Stimulated activated CD8-positive, alpha-beta memory T cell treated with anti-CD3 and anti-CD28 coated beads, Interleukin-15, amount 100 ng/mL, for 1 hour (primary cell): ENCODE data around the gene HECTD3.
"Not testable (repeated sequence)": the region's sequence is repeated elsewhere in the genome, so short reads cannot be mapped to it uniquely, and the experiment has no call there.

ENCODE experiments used
- DNase-seq: peaks from one replicate; pipeline ENCODE4 v3.0.0-alpha.2; 2020; ENCODE audit warnings: low read depth

Gene HECTD3

DNA sequence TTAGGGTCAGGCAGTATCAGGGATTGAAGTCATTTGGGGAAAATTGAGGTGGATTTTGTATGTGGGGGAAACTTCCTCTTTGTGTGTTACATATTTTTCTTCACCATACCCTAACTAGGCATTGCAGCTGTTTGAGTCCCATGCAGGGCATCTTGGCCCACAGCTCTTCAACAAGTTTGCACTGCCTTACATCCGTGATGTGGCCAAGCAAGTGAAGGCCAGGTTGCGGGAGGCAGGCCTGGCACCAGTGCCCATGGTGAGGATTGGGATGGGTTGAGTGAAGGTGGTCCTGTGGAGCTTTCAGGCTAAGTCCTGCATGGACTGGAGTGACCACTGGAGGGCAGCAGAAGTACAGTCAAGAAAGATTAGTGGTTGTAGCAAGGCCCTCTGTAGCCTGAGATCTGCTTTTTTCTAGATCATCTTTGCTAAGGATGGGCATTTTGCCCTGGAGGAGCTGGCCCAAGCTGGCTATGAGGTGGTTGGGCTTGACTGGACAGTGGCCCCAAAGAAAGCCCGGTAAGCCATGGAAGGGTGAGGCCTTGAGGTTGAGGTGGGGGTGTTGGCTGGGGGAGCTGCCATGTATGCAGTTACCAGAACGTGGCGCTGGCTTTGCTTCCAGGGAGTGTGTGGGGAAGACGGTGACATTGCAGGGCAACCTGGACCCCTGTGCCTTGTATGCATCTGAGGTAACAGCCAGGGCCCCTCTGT lies 3.4 kb upstream of the HECTD3 start:
- peak; percentile 72 for DNase-seq

DNA sequence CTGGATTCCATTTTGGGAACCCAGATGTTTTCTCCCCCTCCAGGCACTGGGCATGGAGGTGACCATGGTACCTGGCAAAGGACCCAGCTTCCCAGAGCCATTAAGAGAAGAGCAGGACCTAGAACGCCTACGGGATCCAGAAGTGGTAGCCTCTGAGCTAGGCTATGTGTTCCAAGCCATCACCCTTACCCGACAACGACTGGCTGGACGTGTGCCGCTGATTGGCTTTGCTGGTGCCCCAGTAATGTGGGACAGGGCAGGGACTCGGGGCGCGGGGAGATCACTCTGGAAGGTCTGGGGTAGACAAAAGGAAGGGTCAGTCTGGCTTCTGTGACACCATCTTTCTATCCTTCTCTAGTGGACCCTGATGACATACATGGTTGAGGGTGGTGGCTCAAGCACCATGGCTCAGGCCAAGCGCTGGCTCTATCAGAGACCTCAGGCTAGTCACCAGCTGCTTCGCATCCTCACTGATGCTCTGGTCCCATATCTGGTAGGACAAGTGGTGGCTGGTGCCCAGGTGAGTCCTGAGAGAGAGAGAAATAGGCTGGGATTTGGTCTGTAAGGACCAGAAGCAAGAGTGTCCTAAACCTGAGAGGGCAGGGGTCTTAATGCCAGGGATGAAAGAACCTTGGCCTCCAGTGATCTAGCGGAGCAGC lies 2.6 kb upstream of the HECTD3 start:
- DNase-seq = no peak

DNA sequence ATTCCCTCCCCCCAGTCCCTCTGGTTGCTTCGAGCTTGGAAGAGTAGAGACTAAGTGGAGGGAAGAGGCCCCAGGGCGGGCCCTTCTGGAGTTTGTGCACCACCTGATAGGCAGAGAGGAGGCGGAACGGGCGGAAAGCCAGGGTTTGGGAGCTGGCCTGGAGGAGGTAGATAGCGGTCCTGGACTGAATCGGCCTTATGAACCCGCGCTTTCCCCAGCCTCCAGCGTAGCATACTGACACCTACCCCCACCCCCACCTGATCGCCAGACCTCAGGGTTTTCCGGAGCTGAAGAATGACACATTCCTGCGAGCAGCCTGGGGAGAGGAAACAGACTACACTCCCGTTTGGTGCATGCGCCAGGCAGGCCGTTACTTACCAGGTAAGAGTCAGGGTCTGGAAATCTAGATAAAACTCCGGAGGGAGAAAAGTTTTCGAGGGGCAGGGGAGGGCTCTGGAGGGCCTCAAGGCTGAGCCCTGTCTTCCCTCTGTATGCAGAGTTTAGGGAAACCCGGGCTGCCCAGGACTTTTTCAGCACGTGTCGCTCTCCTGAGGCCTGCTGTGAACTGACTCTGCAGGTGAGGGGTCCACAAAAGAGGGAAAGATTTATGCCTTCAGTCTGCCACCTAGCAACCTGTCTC lies 1.6 kb upstream of the HECTD3 start:
- DNase-seq = no peak

DNA sequence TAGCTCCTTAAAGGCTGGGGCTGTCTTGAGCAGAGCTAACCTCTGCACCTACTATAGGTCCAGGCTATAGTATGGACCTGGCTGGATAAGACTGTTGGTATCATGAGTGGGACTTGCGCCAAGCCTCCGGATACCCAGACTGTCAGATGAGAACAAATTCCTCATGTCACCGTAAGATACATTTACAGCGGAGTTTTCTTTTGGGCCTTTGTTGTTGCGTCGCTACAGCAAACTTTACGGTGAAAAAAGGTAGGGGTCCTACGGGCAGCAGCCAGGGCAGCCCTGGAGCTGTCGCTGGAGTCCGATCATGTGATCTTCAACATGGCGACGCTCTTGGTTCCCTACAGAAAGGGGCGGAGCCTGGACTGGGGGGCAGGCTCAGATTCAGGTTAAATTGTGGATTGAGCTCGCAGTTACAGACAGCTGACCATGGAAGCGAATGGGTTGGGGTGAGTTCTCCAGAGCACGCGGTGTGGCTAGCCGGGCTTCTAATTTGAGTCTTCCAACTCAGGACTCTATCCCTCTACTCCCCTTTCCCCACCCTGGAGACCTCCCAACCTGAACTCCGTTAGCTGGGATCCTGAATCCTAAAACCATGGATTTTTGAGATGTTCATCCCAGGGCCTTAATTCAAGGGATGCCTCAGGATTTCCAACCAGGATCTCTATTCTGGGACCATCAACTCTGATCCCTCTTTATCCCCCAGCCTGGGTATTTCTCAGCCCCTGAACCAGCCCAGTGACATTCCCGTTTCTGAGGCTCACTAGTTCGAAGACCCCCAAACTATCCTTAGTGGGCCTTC lies 914 bp upstream of the HECTD3 start, which contains the start of gene UROD:
Gene UROD (plus strand): TSS at position 418 of the 802 bp plus-strand sequence. CDS start 12 bp downstream, at position 430.
- DNase-seq = peak; percentile 79

DNA sequence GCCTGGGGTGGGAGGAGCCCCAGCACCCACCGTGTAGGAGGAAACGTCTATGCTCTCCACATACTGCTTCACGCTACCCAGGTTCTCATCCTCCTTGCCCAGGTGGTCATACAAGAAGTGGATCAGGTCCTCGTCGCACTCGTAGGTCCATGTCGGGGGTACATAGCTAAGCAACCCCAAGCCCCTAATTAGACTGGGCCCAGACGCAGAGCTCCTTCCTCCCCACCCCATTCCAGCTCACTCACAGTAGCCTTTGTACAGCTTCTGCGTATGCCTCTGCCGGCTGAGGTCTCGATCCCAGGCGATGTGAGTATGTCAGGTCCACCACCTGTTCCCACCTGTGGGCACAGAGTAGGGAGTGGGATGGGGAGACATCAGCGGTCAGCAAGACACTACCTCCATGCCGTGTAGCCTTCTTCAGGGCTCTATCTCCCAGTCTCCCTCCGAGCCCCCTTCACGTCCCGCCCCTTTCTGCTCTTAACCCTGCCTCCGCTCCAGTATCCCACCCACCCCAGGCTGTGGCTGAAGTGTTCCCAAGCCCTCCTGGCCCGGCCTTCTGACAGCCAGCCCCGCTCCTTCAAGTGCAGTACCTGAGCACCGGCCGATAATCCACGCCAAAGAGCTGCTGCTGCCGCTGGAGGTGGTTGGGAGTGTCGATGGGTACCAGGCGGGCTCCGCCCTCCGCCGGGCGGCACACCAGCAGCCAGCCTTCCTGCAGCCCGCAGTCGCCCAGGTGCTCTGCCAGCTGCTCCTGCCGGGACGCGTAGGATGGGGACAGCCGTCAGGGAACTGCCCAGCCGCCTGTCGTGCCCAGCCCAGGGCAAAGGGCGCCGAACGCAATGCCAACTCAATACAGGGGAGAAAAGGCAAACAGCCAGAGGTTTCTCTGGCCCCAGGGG lies 919 bp downstream of the HECTD3 start:
- DNase-seq = no peak

DNA sequence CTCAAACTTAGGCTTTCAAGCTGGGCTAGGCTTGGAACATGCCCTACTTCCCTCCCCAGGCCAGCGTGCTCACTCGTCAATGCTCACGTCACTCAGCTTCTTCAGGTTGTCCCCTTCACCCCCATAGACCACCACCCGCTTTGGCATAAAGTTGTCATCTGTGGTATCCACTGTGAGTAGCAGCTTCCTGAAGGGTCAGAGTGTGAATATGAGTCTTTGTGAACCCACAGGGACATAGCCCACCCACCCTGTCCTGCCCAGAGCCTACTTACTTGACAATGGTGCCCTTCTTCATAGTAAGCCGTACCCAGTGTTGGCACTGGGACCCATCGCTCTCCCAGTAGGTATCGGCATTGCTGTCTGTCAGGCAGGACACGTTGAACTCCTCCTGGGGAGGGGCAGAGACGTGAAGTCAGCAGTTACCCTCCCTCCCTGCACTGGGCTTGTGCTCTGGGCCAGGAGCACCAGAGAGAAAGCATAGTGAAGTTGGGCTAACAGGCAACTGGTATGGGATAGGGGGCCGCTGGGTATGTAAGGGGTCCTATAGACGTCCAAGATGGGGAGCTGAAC lies 1.7 kb downstream of the HECTD3 start:
- no peak for DNase-seq

DNA sequence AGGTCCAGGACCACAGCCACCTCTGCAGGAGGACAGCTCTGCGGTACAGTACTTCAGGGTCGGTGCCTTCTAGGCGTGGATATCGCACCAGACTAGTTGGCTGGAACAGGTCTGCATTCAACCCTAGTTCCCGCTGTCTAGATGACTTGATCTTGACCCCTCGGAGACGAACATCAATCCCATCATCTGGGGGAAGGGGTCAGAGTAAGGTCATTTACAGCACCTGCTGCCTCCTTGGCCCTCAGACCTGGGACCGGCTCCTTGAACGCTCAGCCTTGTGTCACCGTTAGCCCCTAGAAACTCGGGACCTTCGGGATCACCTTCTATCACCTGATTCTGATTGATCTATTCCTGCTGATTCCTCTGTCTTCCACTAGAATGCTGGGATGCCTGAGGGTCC lies 2.6 kb downstream of the HECTD3 start:
- DNase-seq = no peak

DNA sequence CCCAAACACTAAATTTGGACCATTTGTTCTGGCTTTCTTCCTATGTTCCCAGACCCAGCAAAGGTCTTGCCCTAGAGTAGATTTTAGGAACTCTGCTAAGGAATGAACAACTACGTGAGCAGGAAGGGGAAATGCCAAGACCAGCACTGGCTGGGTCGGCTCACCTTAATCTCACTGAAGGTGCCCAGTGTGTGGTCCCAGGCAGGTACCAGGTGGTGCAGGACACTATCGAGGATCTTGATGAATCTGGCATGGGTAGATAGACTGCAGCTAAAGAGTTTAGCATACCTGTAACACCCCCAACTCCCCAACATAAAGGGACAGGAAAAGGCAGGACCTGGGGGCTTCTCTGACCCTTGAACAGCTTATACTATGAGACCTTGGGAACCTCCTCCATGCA lies 3.0 kb downstream of the HECTD3 start:
- no peak for DNase-seq

DNA sequence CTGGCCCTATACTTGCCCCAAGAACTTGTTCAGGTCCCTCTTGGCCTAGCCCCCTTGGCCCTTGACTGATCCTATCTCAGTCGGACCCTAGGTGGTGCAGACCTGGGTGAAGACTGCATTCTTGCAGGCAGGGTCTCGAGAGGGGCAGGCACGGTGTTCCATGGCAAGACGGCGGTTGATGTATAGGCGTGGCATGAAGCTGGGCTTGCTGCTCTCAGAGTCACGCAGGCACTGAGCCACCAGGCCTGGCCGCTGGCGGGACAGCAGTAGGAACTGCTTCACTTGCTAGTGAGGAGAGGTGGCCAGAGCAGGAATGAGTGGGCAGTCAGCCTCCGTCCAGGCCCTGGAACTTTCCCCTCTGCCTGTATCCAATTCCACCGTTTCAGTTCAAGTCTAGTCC lies 3.8 kb downstream of the HECTD3 start:
- no peak for DNase-seq

DNA sequence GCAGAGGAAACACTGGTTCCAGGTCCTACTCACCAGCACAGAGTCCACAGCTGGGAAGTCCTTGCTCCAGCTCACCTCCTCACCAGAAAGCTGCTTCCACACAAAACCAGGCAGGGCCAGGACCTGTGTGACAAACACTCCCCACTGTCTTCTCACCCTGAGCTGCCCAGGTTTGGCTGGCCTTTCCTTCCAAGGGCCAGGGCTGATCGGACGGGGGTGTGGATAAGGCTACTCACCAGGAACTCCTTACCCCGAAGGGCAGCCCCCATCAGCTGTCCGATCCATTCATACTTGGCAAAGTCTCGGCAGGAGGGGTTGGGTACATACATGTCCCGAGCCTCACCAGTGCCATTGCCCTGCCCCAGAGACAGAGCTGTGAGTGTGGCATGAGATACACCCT lies 5.4 kb downstream of the HECTD3 start:
- no peak for DNase-seq

DNA sequence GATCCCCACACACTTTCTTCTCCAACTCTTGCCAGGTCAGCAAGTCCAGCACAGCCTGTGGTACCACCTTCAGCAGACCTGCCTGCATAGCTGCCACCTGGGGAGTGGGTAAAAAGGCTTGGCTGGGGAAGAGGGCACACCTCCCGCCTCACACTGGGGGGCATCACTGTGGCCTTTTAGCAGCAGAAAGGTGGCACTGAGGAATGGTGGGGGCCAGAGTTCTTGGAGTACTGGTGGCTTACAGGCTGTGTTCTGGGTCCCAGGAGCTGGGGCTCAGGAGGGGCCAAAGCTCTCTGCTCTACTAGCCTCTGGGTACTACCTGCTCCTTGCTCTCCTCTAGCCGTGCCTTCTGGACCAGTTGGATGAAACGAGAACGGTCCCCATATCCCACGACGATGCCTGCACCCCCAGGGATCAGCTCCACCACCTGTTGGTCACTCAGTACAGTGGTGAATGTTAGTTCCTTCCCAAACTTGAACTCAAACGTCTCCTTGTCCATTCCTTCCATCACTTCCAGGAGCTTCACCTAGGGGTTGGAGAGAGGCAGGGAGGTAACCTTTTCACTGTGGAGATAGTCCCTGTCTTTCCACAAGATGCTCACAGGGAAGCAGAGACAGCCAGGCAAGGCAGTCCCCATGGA lies 6.7 kb downstream of the HECTD3 start:
- no peak for DNase-seq

DNA sequence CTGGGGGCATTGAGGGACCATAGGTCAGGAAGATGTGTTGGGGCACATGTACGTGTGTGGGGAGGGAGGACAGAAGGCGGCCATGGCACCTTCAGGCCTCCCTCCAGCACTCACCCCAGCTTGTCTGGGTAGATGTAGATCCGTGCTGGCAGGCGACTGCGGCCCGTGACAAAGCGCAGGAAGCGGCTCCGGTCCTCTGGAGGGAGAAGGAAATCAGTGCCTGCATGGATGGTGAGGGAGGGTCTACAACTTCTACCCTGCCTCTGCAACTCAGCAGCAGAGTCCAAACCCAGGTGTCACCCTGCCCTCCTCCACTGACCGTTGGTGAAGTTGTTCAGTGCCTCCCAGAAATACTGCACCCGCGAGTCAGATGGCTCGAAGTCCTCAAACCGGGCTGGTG lies 7.4 kb downstream of the HECTD3 start:
- no peak for DNase-seq

DNA sequence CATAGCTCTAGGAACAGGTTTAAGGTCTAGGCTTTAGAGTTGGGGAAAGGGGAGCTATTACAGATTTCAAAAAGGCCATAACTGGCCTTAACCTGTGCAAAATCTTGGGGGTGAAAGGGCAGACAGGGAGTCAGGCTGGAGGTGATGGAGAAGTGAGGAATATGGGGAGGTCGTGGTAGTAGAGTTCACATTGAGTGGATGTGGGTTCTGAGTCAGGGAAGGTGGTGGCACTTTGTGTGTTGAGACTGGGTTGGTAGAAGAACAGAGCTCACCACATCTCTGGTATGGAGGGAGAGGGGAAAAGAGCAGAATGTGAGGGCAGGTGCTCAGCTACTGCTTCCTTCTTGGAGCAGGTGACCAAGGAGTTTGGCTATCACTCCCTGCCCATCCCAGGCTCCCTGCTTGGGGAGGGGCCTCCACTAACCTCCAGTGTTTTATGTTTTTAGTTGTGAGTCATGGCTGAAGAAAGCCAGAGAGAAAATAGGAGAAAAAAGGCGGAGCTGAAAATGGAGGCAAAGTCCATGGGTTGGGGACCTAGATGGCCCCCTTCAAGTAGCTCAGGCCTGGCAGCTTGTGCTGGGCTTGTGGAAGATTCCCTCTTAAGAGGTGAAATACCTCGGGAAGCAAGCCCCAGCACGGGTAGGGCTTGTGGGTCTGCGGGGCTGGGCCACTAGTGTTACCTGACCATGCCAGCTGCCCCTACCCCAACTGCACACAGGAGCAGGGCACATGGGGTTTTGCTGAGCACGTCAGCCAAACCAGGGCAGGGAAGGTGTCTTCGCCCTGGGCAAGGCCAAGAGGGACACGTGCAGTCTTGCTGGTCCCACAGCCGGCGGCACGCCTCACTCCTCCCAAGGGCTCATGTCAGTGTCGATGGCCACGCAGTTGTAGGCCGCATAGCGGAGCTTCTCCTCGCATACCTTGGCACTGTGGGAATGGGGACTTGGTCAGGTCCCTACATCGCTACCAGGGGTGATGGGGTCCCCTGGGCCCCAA lies 8.2 kb downstream of the HECTD3 start:
- DNase-seq = no peak

DNA sequence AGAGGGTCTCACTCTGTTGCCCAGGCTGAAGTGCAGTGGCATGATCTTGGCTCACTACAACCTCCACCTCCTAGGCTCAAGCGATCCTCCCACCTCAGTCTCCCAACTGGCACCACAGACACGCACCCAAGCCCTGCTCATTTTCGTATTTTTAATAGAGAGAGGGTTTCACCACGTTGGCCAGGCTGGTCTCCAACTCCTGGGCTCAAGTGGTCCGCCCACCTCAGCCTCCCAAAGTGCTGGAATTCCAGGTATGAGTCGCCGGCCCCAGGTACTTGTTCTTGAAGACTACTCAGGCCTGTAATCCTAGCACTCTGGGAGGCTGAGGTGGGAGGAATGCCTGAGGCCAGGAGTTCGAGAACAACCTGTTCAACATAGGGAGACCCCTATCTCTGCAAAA lies 9.5 kb downstream of the HECTD3 start:
- not testable (repeated sequence) for DNase-seq

DNA sequence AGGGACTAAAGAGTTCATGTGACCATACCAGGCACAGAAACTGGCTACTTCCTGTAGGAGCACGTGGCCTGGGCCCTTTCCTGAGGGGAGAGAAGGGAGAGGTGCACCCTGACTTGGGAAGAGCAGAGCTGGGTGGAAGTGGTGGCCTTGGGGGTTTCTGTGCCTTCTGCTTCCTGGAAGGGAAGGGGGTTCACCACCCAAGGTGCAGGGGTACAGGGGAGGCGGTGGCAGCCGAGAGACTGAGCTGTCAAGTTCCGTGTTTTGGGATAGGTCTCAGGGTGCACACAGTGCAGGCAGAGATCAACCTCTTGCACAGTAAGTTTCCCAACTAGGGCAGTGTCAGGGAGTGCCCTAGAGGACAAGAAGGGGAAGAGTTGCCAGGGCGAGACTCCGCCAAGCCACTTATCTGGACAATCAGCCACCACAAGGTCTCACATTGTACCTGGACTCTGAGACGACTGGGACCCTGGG lies 10.1 kb downstream of the HECTD3 start:
- DNase-seq = no peak

DNA sequence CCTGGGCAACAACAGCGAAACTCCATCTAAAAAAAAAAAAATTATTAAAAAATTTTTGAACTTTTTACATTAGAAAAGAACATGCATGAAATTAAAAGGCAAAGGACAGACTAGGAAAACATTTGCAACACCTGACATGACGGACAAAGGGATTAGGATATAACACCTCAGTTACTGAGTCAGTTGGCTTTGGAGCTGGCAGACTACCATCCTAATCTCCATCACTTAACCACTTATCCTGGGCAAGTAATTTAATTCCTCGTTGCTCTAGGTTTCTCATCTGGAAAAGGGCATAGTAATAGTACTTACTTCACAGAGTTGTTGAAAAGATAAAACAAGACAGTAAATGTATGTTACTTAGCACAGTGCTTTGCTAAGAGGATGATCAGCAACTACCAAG lies 11.9 kb downstream of the HECTD3 start:
- no peak for DNase-seq

DNA sequence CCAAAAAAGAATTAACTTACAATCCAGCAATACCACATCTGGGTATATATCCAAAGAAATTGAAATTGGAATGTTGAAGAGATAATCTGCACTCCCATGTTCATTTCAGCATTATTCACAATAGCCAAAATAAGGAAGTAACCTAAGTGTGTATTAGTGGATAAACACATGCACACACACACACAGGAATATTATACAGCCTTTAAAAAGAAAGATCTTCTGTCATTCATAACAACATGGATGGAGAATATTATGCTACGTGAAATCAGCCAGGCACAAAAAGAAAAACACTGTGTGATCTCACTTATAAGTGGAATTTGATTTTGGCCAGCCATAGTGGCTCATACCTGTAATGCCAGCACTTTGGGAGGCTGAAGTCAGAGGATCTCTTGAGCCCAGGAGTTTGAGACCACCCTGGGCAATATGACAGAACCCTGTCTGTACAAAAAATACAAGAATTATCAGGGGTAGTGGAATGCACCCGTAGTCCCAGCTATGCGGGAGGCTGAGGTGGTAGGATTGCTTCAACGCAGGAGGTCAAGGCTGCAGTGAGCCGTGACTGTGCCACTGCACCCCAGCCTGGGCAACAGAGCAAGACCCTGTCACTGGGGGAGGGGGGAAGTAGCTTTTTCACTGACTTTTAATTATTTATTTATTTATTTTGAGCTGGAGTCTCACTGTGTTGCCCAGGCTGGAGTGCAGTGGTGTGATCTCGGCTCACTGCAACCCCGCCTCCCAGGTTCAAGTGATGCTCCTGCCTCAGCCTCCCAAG lies 15.5 kb downstream of the HECTD3 start:
- DNase-seq = no peak

DNA sequence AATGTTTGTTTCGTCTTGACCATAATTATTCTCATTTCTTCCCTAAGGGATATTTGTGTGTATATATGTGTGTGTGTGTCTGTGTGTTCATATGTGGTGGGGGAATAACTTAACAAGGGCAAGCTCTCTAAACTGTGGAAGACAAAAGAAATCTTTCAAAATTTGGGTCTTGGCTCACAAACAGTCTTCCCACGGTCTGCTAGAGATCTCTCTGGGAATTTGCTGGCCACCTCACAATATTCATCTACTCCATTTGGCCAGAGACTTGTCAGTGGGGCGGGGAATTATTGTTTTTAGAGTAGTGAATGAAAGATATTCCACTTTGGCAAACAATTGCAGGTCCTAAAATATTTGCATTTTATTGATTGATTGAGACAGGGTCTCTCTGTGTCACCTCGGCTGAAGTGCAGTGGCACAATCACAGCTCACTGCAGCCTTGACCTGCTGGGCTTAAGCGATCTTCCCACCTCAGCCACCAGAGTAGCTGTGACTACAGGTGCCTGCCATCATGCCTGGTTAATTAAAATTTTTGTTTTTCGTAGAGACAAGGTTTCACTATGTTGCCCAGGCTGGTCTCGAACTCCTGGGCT lies 16.7 kb downstream of the HECTD3 start:
- DNase-seq = no peak
